NCI-H146 (cell line): ENCODE results near the gene ACACA.
A peak's percentile ranks its signal among the peaks of the same experiment; 100 is the strongest.
"Not testable (repeated sequence)": the region's sequence is repeated elsewhere in the genome, so short reads cannot be mapped to it uniquely, and the experiment has no call there.

ENCODE experiments used
- DNase-seq: peaks from one replicate; lab custom pipeline; 2025; lab: John Stamatoyannopoulos, UW

Gene ACACA

DNA sequence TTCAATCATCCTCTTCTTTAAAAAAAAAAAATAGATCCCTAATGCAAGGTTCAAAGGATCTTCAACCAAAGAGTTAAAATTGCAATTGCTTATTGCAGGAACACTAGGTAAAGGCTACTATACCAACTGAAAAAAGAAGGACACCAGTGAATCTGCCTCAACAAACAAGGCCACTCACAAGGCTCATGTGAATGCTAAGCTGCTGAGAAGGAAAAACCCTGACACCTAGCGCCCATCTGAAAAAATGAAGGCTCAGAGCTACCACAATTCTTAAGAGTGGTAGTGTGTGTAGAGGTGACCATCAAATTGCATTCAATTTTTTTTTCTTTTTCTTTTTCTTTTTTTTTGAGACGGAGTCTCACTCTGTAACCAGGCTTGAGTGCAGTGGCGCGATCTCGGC, 232.4 kb downstream of the ACACA start:
- peak; percentile 29 for DNase-seq

- DNase-seq, result no peak
Observed at GRCh38 chr17:37170881-37171425, 235.7 kb downstream of the ACACA start.

DNA sequence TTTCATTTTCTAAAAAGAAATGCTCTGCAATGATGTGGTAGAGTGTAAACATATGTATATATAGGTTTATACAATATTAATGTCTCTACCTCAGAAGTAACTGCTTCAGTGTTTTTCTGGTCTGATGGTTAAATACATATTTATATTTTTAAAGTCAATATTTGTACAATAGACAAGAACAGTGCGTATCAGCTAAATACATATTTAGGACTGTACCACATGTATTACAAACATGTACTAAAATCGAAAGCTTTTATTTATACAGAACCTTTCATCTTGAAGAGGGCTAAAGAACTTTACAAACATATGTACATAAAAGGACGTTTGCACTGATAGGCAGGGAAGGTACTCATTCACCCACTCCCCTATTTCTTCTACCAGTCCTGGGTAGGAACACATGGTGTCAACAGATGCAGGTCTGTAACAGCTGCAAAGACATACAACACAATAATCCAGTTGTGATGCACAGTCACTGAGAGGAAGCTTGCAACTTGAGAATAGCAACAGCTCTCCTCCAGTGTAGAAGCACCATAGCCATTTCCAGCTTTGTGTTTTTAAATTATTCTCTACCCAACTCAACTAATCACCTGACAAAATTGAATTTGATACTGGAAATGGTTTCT, 237.8 kb downstream of the ACACA start:
- peak; percentile 23 for DNase-seq

GRCh38 chr17:37167756-37168155, 238.9 kb downstream of the ACACA start:
- DNase-seq, result no peak

- no peak for DNase-seq
Observed at GRCh38 chr17:37164057-37164456, 242.6 kb downstream of the ACACA start.

DNA sequence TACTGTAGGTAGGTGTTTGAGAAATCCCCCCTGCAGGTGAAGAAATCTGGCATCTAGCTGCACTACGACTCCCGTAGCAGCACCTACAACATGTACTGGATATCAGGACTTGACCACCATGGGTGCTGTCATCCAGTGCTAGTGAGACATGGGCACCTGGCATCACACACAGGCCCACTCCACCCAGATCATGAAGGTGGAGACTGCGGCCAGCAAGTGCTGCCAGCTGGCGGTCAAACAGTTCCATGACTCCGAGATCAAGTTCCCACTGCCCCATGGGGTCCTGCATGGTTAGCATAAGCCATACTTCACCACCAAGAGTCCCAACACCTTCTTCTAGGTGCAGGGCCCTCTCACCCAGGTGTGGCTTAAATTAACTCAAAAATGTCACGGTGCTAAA, 243.8 kb downstream of the ACACA start:
- DNase-seq, result no peak

GRCh38 chr17:37160944-37161343, 245.7 kb downstream of the ACACA start:
- no peak for DNase-seq

DNA sequence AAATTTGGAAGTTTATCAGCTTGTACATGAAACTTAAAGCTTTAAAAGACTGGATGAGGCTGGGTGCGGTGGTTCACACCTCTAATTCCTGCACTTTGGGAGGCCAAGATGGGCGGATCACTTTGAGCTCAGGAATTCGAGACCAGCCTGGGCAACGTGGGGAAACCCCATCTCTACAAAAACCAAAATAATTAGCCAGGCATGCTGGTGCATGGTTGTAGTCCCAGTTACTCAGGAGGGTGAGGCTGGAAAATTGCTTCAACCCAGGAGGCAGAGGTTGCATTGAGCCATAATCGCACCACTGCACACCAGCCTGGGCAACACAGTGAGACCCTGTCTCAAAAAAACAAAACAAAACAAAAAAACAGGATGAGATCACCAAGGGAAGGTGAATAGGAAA, 248.3 kb downstream of the ACACA start:
- DNase-seq, result no peak

GRCh38 chr17:37148156-37148555, 258.5 kb downstream of the ACACA start:
- no peak for DNase-seq

DNA sequence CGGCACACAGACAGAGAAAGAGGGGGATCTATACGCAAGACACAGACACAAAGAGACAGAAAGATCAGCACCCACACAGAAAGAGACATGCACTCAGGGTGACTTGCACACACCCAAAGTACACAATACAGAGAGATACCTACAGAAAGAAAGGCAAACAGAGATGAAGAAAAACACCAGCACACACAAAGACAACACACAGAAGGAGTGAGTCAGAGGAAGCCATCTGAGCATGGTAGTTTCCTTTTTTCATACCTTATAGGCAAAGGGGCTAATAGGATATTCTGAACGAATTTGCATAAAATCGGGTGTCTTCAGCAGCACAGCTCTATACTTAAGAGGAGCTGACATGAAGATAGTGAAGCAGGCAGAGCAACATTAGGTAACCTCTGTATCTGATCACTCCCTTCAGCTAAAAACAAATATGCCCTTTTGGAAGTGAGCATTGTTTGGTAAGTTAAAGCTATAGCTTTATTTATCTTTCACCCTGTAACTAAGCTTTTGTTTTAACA, 259.3 kb downstream of the ACACA start:
- peak; percentile 49 for DNase-seq

DNA sequence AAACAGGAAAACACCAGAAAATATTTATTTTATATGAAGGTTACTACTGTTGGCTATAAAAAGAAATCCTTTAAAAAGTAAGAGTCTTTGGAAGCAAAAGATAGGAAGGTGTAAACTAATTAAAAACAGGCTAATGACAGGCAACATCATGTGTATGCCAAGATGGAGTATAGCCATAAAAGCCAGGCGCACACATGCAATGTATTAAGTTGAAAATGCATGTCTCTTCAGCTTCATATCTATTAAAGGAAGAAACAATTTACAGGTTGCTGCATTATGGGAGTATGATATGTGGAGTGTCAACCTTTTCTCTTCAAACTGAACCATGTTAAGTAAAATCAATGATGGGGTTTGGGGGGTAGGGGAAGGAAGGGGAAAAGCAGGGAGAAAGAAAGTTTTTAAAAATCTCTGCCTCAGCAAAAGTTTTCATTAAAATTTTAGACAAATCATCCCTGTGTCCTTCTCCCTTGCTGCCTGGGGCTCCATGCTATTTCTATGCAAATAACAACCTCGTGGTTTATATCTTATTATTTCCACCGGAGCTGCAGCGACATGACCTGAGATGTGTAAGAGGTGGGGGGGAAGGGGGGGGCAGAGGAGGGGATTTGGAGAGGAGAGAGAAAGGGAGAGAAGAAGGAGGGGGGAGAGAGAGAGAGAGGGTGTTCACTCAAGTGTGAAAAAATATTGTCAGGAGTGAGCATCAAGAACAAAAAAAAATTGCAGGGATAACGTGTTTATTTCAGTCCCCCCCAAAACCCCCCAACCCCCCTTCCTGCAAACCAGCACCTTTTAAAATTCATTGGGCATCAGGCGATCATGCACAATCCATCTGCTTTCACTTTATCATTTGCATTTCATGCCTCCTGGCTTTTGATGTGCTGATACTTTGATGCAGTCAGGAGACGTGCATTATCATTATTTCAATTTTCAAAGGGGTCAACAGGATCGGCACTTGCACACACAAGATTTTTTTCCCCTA, 260.3 kb downstream of the ACACA start:
- no peak for DNase-seq

- no peak for DNase-seq
Observed at GRCh38 chr17:37144075-37144701, 262.4 kb downstream of the ACACA start.

DNA sequence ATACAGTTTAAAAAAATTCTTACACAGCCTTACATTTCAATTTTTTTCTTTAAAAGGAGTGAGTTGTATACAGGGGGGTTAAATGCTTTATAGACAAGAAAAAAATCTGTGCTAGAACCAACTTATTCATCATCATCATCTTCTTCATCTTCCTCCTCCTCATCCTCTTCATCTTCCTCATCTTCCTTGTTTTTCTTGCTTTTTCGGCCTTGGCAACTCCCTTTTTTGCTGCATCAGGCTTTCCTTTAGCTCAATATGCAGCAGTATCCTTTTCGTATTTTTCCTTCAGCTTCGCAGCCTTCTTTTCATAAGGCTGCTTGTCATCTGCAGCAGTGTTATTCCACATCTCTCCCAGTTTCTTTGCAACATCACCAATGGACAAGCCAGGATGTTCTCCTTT, 263.1 kb downstream of the ACACA start:
- not testable (repeated sequence) for DNase-seq

- DNase-seq, result no peak
Observed at GRCh38 chr17:37142294-37142896, 264.2 kb downstream of the ACACA start.

- DNase-seq, result no peak
Observed at GRCh38 chr17:37138571-37139120, 268.0 kb downstream of the ACACA start.

DNA sequence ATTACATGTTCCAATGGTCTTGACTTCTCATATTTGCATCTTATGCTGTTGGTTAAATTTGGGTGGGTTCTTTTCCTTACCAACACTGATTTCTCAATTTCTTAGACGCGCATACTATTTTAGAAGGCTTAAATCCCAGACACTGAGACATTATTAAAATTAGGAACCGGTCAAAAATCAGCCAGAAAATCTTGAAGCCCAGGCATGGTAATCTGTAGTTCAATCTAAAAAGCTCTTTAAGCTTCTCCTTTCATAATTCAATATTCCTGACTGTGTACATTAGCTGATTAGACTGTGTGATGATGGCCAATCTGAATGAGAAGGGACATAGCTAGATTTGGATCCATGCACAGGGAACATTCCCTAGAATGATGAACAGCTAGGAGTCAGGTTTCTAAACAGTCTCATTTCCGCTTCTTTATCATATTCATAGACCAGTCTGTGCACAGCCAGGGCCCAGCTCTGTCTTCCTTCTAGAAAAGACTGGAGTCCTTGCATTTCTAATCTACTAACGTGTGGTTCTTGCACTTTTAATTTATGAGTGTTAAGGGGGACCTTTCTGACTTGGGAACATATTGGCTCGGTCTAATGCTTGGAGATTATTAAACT, 268.6 kb downstream of the ACACA start:
- DNase-seq, result no peak

- DNase-seq, result no peak
Observed at GRCh38 chr17:37137070-37137610, 269.5 kb downstream of the ACACA start.

- DNase-seq, result no peak
Observed at GRCh38 chr17:37135576-37135975, 271.1 kb downstream of the ACACA start.

GRCh38 chr17:37134050-37134449, 272.6 kb downstream of the ACACA start:
- no peak for DNase-seq

- no peak for DNase-seq
Observed at GRCh38 chr17:37133136-37133535, 273.5 kb downstream of the ACACA start.
